A549 (cell line): Measurements from ENCODE around the gene FUOM. TPM values are rescaled to one million over a fixed set of nuclear protein-coding genes. Genes with fewer than 3 reads are reported as not detected.

Experiments used
- ATAC-seq, 2 experiments: fragments of 200-7000 bp in 1 of 2; fragments of >200 bp in 1 of 2; cut with Nextera tagmentation in 1 of 2; cut with Tn5 transposase in 1 of 2; 3 replicates each; pipeline versions ENCODE4 v1.8.0 to v1.9.1; 2018 to 2020; ENCODE audit warnings: mild to moderate bottlenecking in 1 of 2, moderate library complexity in 1 of 2
- CTCF ChIA-PET: fragments of 300-600 bp; sonication (Branson Sonifier 250); formaldehyde crosslinking; extraction: SDS; loops from one replicate; lab custom pipeline; 2021; ENCODE audit warnings: antibody characterized with exemption, inconsistent platforms; lab: Yijun Ruan, JAX
- POLR2A ChIA-PET: fragments of 350-600 bp; formaldehyde crosslinking; extraction: SDS; loops from one replicate; lab custom pipeline; 2021; ENCODE audit warnings: antibody characterized with exemption, inconsistent platforms; lab: Yijun Ruan, JAX
- DNase-seq, 2 experiments: peaks; one replicate each; pipeline versions ENCODE4 v3.0.0 to v3.0.0-alpha.2; 2011 to 2016; ENCODE audit warnings: low read depth in 1 of 2, low spot score in 1 of 2
- FAIRE-seq: peaks from 2 replicates; lab custom pipeline; 2011; peaks lifted over from hg19 to GRCh38; lab: Jason Lieb, UNC
- H3K27ac ChIP-seq, 2 experiments: fragments of >200 bp; sonication (Bioruptor Twin); formaldehyde crosslinking; 3 replicates each; pipeline ENCODE4 v1.5.1; 2016 to 2017
- H3K4me1 ChIP-seq: fragments of >200 bp; sonication (Bioruptor Twin); formaldehyde crosslinking; 3 replicates; pipeline ENCODE4 v1.6.1; 2016
- H3K4me2 ChIP-seq: fragments of >200 bp; sonication (Bioruptor Twin); formaldehyde crosslinking; 3 replicates; pipeline ENCODE4 v1.6.1; 2016
- H3K4me3 ChIP-seq: fragments of >200 bp; sonication (Bioruptor Twin); formaldehyde crosslinking; 3 replicates; pipeline ENCODE4 v1.5.1; 2016
- H3K9me3 ChIP-seq: fragments of >200 bp; sonication (Bioruptor Twin); formaldehyde crosslinking; 3 replicates; pipeline ENCODE4 v1.6.1; 2016
- CHD2 ChIP-seq: fragments of 150-350 bp; IDR thresholded peaks from 2 replicates; pipeline ENCODE4 v1.6.1; 2014; ENCODE audit warnings: low read length; ENCODE audit not compliant: partially characterized antibody
- CHD4 ChIP-seq: fragments of 200-600 bp; sonication (generic); IDR thresholded peaks from 2 replicates; pipeline ENCODE4 v1.6.1; 2016; ENCODE audit warnings: antibody characterized with exemption, mild to moderate bottlenecking, borderline replicate concordance
- EP300 ChIP-seq, 2 experiments: fragments of >200 bp; sonication (Bioruptor Twin); formaldehyde crosslinking; IDR thresholded peaks; 2 replicates in 1 of 2; 3 replicates in 1 of 2; pipeline ENCODE4 v1.6.1; 2016 to 2017
- ESRRA ChIP-seq: fragments of 150-350 bp; IDR thresholded peaks from 2 replicates; pipeline ENCODE4 v1.6.1; 2014; ENCODE audit warnings: mild to moderate bottlenecking, low read length, borderline replicate concordance
- FOSL2 ChIP-seq, 2 experiments: fragments of 450-650 bp in 1 of 2; fragments of >200 bp in 1 of 2; sonication (Bioruptor Twin) in 1 of 2; formaldehyde crosslinking; IDR thresholded peaks; 2 replicates each; pipeline versions ENCODE4 v1.5.0 to v1.6.1; 2016 to 2020; ENCODE audit warnings: mild to moderate bottlenecking in 1 of 2, moderate library complexity in 1 of 2
- GATA3 ChIP-seq: IDR thresholded peaks from 2 replicates; pipeline ENCODE4 v1.6.1; 2012; ENCODE audit warnings: borderline replicate concordance
- HDAC2 ChIP-seq: fragments of 200-600 bp; sonication (generic); IDR thresholded peaks from 2 replicates; pipeline ENCODE4 v1.6.1; 2016
- HOXA7 ChIP-seq: fragments of 250-450 bp; sonication (Bioruptor Pico); IDR thresholded peaks from 2 replicates; pipeline ENCODE4 v1.5.0; 2020; ENCODE audit warnings: mild to moderate bottlenecking, moderate library complexity
- HOXB13 ChIP-seq: fragments of 250-450 bp; sonication (Bioruptor Pico); IDR thresholded peaks from 2 replicates; pipeline ENCODE4 v1.5.0; 2020; ENCODE audit warnings: low read depth, mild to moderate bottlenecking, moderate library complexity
- HOXB5 ChIP-seq: fragments of 250-450 bp; sonication (Bioruptor Pico); IDR thresholded peaks from 2 replicates; pipeline ENCODE4 v1.5.0; 2020; ENCODE audit warnings: mild to moderate bottlenecking, moderate library complexity
- JUNB ChIP-seq: fragments of >200 bp; sonication (Bioruptor Twin); formaldehyde crosslinking; IDR thresholded peaks from 2 replicates; pipeline ENCODE4 v1.6.1; 2016
- KDM1A ChIP-seq: fragments of 200-600 bp; sonication (generic); IDR thresholded peaks from 2 replicates; pipeline ENCODE4 v1.6.1; 2016; ENCODE audit warnings: low read depth, mild to moderate bottlenecking
- MAZ ChIP-seq: fragments of 150-350 bp; IDR thresholded peaks from 2 replicates; pipeline ENCODE4 v1.6.1; 2014; ENCODE audit warnings: antibody characterized with exemption, low read depth, low read length, borderline replicate concordance
- NR3C1 ChIP-seq: fragments of >200 bp; sonication (Bioruptor Twin); formaldehyde crosslinking; IDR thresholded peaks from 3 replicates; pipeline ENCODE4 v1.6.1; 2017
- PHF8 ChIP-seq: fragments of 200-600 bp; sonication (generic); IDR thresholded peaks from 2 replicates; pipeline ENCODE4 v1.6.1; 2016; ENCODE audit warnings: low read depth, mild to moderate bottlenecking, antibody characterized with exemption, moderate library complexity, borderline replicate concordance
- POLR2A ChIP-seq: IDR thresholded peaks from 2 replicates; pipeline ENCODE4 v1.6.1; 2012; ENCODE audit warnings: mild to moderate bottlenecking, low read length
- POLR2AphosphoS2 ChIP-seq: conservative IDR thresholded peaks from 2 replicates; pipeline ENCODE4 v1.6.1; 2012; ENCODE audit warnings: low read length, improper control_type of control experiment, inconsistent platforms
- RAD21 ChIP-seq, 2 experiments: fragments of >200 bp in 1 of 2; sonication (Bioruptor Twin) in 1 of 2; formaldehyde crosslinking in 1 of 2; IDR thresholded peaks in 1 of 2; conservative IDR thresholded peaks in 1 of 2; 2 replicates in 1 of 2; 3 replicates in 1 of 2; pipeline ENCODE4 v1.6.1; 2012 to 2018; ENCODE audit warnings: inconsistent platforms in 1 of 2
- RARB ChIP-seq: fragments of 250-450 bp; sonication (Bioruptor Pico); IDR thresholded peaks from 2 replicates; pipeline ENCODE4 v1.8.0; 2021; ENCODE audit warnings: mild to moderate bottlenecking, moderate library complexity
- RCOR1 ChIP-seq: fragments of 150-350 bp; IDR thresholded peaks from 2 replicates; pipeline ENCODE4 v1.6.1; 2014; ENCODE audit warnings: antibody characterized with exemption, low read length, low read depth
- RFX5 ChIP-seq: fragments of 450-650 bp; IDR thresholded peaks from 2 replicates; pipeline ENCODE4 v1.7.1; 2014; ENCODE audit warnings: antibody characterized with exemption, mild to moderate bottlenecking, moderate library complexity
- TFCP2L1 ChIP-seq: fragments of 250-450 bp; sonication (Bioruptor Pico); IDR thresholded peaks from 2 replicates; pipeline ENCODE4 v1.5.0; 2021; ENCODE audit warnings: mild to moderate bottlenecking
- TP53 ChIP-seq: fragments of 250-450 bp; sonication (Bioruptor Pico); IDR thresholded peaks from 2 replicates; pipeline ENCODE4 v1.5.0; 2021; ENCODE audit warnings: mild to moderate bottlenecking, moderate library complexity
- ZNF302 ChIP-seq: fragments of 250-450 bp; sonication (Bioruptor Pico); IDR thresholded peaks from 2 replicates; pipeline ENCODE4 v1.9.0; 2021; ENCODE audit warnings: inconsistent platforms, mild to moderate bottlenecking, moderate library complexity
- WGBS: methylation state at CpG from one replicate; pipeline ENCODE4 v1.1.6; 2017; ENCODE audit errors: missing lambda C conversion rate; 5-methylcytosine and 5-hydroxymethylcytosine counted together
- polyA plus RNA-seq, 4 experiments: library from polyadenylated mRNA; depleted of rRNA in 3 of 4; stranded (reverse); fragments of >200 nt; fragmentation: RNase III in 1 of 4; extraction: RNeasy Plus Mini Kit Qiagen cat#74134 plus additional on column Dnase treatment in 1 of 4; gene quantifications; 2 replicates in 3 of 4; 3 replicates in 1 of 4; pipeline ENCODE4 v1.2.3, GENCODE V29; 2011 to 2017
- TF ChIP-seq, protein P1 (sequence below): fragments of 200-600 bp; sonication (generic); IDR thresholded peaks from 2 replicates; pipeline ENCODE4 v1.6.1; 2016; ENCODE audit warnings: antibody characterized with exemption, mild to moderate bottlenecking, moderate library complexity
- TF ChIP-seq, protein P2 (sequence below): fragments of >200 bp; sonication (Bioruptor Twin); formaldehyde crosslinking; IDR thresholded peaks from 3 replicates; pipeline ENCODE4 v1.5.1; 2016
- TF ChIP-seq, protein P3 (sequence below): IDR thresholded peaks from 2 replicates; pipeline ENCODE4 v1.6.1; 2012

The FUOM gene
- polyA plus RNA-seq, 2 of the 4 experiments (the other 2 are of a cell fraction) = 6.8 to 8.1 TPM

DNA sequence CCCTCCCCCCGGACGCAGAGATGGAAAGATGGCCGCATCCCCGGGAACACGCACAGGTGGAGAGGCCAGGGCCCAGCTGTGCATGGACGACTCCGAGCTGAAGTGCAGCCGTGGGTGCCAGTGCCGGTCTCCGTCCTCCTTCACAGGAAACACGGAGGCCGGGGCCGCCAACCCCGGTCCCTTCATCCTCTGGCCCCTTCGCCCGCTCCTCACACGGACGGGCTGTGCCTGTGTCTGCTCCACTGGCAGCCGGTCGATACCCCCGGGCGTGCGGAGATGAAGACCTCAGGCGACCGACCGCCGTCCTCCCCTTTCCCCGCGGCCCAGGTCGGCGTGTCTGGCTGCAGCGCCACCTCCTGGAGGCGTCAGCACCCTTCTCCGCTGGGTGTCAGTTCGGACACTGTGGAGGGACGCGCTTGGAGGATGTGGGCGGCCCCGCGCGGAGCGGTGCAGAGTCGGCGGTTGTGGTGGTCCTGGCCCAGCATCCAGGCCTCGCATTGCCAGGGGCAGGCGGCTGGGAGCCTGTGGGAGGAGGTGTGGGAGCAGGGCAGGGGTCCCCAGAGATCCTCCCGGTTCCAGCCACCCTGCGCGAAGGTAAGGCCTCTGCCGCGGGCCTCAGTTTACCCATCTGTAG, 39.2 kb downstream of the FUOM start (continued):
- TF ChIP-seq, protein P1, sequence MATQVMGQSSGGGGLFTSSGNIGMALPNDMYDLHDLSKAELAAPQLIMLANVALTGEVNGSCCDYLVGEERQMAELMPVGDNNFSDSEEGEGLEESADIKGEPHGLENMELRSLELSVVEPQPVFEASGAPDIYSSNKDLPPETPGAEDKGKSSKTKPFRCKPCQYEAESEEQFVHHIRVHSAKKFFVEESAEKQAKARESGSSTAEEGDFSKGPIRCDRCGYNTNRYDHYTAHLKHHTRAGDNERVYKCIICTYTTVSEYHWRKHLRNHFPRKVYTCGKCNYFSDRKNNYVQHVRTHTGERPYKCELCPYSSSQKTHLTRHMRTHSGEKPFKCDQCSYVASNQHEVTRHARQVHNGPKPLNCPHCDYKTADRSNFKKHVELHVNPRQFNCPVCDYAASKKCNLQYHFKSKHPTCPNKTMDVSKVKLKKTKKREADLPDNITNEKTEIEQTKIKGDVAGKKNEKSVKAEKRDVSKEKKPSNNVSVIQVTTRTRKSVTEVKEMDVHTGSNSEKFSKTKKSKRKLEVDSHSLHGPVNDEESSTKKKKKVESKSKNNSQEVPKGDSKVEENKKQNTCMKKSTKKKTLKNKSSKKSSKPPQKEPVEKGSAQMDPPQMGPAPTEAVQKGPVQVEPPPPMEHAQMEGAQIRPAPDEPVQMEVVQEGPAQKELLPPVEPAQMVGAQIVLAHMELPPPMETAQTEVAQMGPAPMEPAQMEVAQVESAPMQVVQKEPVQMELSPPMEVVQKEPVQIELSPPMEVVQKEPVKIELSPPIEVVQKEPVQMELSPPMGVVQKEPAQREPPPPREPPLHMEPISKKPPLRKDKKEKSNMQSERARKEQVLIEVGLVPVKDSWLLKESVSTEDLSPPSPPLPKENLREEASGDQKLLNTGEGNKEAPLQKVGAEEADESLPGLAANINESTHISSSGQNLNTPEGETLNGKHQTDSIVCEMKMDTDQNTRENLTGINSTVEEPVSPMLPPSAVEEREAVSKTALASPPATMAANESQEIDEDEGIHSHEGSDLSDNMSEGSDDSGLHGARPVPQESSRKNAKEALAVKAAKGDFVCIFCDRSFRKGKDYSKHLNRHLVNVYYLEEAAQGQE = no peak
- TF ChIP-seq, protein P2, sequence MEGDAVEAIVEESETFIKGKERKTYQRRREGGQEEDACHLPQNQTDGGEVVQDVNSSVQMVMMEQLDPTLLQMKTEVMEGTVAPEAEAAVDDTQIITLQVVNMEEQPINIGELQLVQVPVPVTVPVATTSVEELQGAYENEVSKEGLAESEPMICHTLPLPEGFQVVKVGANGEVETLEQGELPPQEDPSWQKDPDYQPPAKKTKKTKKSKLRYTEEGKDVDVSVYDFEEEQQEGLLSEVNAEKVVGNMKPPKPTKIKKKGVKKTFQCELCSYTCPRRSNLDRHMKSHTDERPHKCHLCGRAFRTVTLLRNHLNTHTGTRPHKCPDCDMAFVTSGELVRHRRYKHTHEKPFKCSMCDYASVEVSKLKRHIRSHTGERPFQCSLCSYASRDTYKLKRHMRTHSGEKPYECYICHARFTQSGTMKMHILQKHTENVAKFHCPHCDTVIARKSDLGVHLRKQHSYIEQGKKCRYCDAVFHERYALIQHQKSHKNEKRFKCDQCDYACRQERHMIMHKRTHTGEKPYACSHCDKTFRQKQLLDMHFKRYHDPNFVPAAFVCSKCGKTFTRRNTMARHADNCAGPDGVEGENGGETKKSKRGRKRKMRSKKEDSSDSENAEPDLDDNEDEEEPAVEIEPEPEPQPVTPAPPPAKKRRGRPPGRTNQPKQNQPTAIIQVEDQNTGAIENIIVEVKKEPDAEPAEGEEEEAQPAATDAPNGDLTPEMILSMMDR = peak; percentile 74
- TF ChIP-seq RCOR1 = no peak
- no peak for TF ChIP-seq RARB (CRISPR knock-in tag)
- 0 out of 2 replicates have a peak, but pooled peaks have one; percentile 40 for TF ChIP-seq RFX5
- no peak for TF ChIP-seq ZNF302 (CRISPR knock-in tag)
- TF ChIP-seq NR3C1 = no peak
- TF ChIP-seq POLR2AphosphoS2 = no peak
- TF ChIP-seq HOXB5 (CRISPR knock-in tag) = no peak
- TF ChIP-seq HDAC2 = no peak
- TF ChIP-seq KDM1A = no peak
- no peak for TF ChIP-seq CHD4
- TF ChIP-seq PHF8 = peak; percentile 39; the same call in 1 of the 2 replicates
- no peak for TF ChIP-seq HOXB13 (CRISPR knock-in tag)
- no peak for TF ChIP-seq CHD2
- no peak for TF ChIP-seq FOSL2 (IDR thresholded peaks at IDR 0.05)
- TF ChIP-seq FOSL2 (CRISPR knock-in tag; IDR thresholded peaks at IDR 0.05) = no peak
- TF ChIP-seq, protein P3, sequence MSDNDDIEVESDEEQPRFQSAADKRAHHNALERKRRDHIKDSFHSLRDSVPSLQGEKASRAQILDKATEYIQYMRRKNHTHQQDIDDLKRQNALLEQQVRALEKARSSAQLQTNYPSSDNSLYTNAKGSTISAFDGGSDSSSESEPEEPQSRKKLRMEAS = peak; percentile 81
- TF ChIP-seq ESRRA = no peak
- no peak for TF ChIP-seq MAZ
- TF ChIP-seq HOXA7 (CRISPR knock-in tag) = no peak
- TF ChIP-seq GATA3 = no peak
- TF ChIP-seq TP53 (CRISPR knock-in tag) = no peak

DNA sequence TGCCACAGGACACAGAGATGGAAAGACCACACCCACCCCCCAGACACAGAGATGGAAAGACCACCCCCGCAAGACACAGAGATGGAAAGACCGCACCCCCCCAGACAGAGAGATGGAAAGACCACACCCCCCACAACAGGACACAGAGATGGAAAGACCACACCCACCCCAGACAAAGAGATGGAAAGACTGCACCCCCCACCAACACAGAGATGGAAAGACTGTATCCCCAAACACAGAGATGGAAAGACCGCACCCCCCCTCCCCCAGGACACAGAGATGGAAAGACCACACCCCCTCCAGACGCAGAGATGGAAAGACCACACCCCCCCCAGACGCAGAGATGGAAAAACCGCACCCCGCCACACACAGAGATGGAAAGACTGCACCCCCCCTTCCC, 41.1 kb downstream of the FUOM start:
- TF ChIP-seq JUNB = no peak
- TF ChIP-seq TFCP2L1 = no peak
- no peak for TF ChIP-seq EP300 (IDR thresholded peaks at IDR 0.05)
- no peak for TF ChIP-seq POLR2A
- TF ChIP-seq GATA3 = no peak
- TF ChIP-seq RAD21 (conservative IDR thresholded peaks at IDR 0.05 in 1 of 2, IDR thresholded peaks at IDR 0.05 in 1 of 2) = no peak
- no peak for TF ChIP-seq ZNF302 (CRISPR knock-in tag)
- TF ChIP-seq, protein P2 = no peak
- no peak for TF ChIP-seq KDM1A
- H3K27ac ChIP-seq = no peak overlapping the region
- DNase-seq = peak in 1 of 2 experiments; percentile 44
- POLR2A ChIA-PET = no interaction called here
- CTCF ChIA-PET = interaction anchor here (2.0 to 3.6 kb wide), 2 partner anchors 10 to 12 kb away, joined by 8 to 33 read pairs; no protein-coding TSS in a partner anchor
- H3K4me2 ChIP-seq = no peak overlapping the region
- H3K4me1 ChIP-seq = 0 out of 3 replicates have a peak, but pooled peaks cover 7% of the 10 kb centered on the region
- 51% methylated on average over 6 of the region's 7 CpGs for WGBS
- FAIRE-seq = no peak
- no peaks in the 10 kb centered on the region; the same call in 2 of the 3 replicates for H3K9me3 ChIP-seq
- H3K4me3 ChIP-seq = no peak overlapping the region
- no peak for ATAC-seq
